ENCODE data around the gene ISYNA1. TPM values are rescaled to one million over a fixed set of nuclear protein-coding genes. Genes with fewer than 3 reads are reported as not detected.

ISYNA1 gene
- total and polyA plus RNA-seq, 2 of the 8 experiments (the other 6 are each of a cell fraction or from before 2014, with no cell fraction given) = 207 to 264 TPM

- Histone ChIP-seq H2BK5ac (ENCODE audit: low read depth, low read length) (no peak overlapping the region), H2BK12ac (ENCODE audit: low read depth, low read length) (no peak overlapping the region), H3K23ac (ENCODE audit: insufficient read length) (no peak overlapping the region), H3K79me2 (ENCODE audit: control insufficient read depth in 1 of 2, insufficient read depth in 2 of 2, low read length in 2 of 2) (no peaks in the 10 kb centered on the region), H3K4me2 (ENCODE audit: insufficient read depth in 1 of 2, low read depth in 2 of 2, low read length in 2 of 2) (no peak overlapping the region), H3K56ac (replicated peaks; ENCODE audit: insufficient read length, low read depth, low read length) (no peak overlapping the region), H2BK120ac (replicated peaks; ENCODE audit: low read depth, low read length) (no peak overlapping the region), H3K36me3 (ENCODE audit: control insufficient read depth in 2 of 4, insufficient read depth in 4 of 4, low read length in 3 of 4) (peaks cover 0 to 10% (median 7%) of the 10 kb centered on the region in 4 experiments; a peak in 3 of 8 replicates), H3K27ac (ENCODE audit: low read depth, low read length) (no peak overlapping the region), H3K14ac (ENCODE audit: insufficient read length) (no peak overlapping the region), H3K4me1 (replicated peaks in 1 of 4; ENCODE audit: control insufficient read depth in 3 of 4, insufficient read depth in 4 of 4, low read length in 3 of 4) (no peaks in the 10 kb centered on the region; a peak in 1 of 7 replicates), H4K8ac (ENCODE audit: extremely low read depth, insufficient read depth, low read length) (no peak overlapping the region), H4K91ac (replicated peaks; ENCODE audit: insufficient read length, low read length) (no peak overlapping the region), H3K9me3 (ENCODE audit: insufficient read depth in 2 of 2, low read depth in 1 of 2, low read length in 1 of 2) (no peaks in the 10 kb centered on the region), H3K9ac (replicated peaks in 1 of 4; ENCODE audit: extremely low read depth in 1 of 4, low read depth in 3 of 4, low read length in 3 of 4) (no peak overlapping the region), H3K79me1 (ENCODE audit: low read depth, low read length) (no peaks in the 10 kb centered on the region; the same call in 1 of the 2 replicates), H3K27me3 (replicated peaks in 1 of 4; ENCODE audit: control insufficient read depth in 3 of 4, extremely low read depth in 1 of 4, insufficient read depth in 3 of 4, low read length in 3 of 4) (no peaks in the 10 kb centered on the region), H3K23me2 (ENCODE audit: low read depth, low read length) (no peaks in the 10 kb centered on the region; the same call in 1 of the 2 replicates), H4K20me1 (replicated peaks in 1 of 2; ENCODE audit: control insufficient read depth in 1 of 2, insufficient read depth in 2 of 2, low read length in 2 of 2) (peaks cover 0 to 12% of the 10 kb centered on the region in 2 experiments), H3K18ac (ENCODE audit: extremely low read depth, low read length) (no peak overlapping the region), H2BK15ac (ENCODE audit: low read length) (no peak overlapping the region), H2AK5ac (ENCODE audit: low read depth, low read length) (no peak overlapping the region), H2BK20ac (ENCODE audit: low read length) (no peak overlapping the region), H3K4ac (replicated peaks; ENCODE audit: insufficient read length, low read depth, low read length) (no peak overlapping the region), H4K5ac (ENCODE audit: insufficient read length, low read depth, low read length) (no peak overlapping the region), H2AFZ (ENCODE audit: low read length) (no peak overlapping the region), H3K4me3 (ENCODE audit: extremely low read depth in 1 of 4, insufficient read depth in 2 of 4, low read depth in 3 of 4, low read length in 4 of 4) (no peak overlapping the region)
- FAIRE-seq = no peak
- 93% methylated on average over 21 of the region's 21 CpGs; no CpG with 5 or more reads in 1 of the 2 experiments for WGBS, 2 experiments (ENCODE audit: extremely low coverage in 1 of 2, insufficient coverage in 1 of 2, insufficient read length in 1 of 2, insufficient replicate concordance in 2 of 2, low coverage in 1 of 2, low lambda C conversion rate in 2 of 2, missing lambda C conversion rate in 1 of 2)
- POLR2A ChIA-PET (ENCODE audit: partially characterized antibody) = interaction anchor here (0.8 to 2.2 kb wide), 8 partner anchors 9 to 120 kb away, joined by 3 to 7 read pairs (median 3); partner anchors contain the start of gene UBA52
- no peak for DNase-seq (ENCODE audit: low read depth in 1 of 2, low spot score in 2 of 2)
- CTCF ChIA-PET (ENCODE audit: partially characterized antibody) = interaction anchor here (1.0 to 8.4 kb wide), 12 partner anchors 9 to 389 kb away, joined by 3 to 51 read pairs (median 4); no protein-coding TSS in a partner anchor
- TF ChIP-seq, protein P1, sequence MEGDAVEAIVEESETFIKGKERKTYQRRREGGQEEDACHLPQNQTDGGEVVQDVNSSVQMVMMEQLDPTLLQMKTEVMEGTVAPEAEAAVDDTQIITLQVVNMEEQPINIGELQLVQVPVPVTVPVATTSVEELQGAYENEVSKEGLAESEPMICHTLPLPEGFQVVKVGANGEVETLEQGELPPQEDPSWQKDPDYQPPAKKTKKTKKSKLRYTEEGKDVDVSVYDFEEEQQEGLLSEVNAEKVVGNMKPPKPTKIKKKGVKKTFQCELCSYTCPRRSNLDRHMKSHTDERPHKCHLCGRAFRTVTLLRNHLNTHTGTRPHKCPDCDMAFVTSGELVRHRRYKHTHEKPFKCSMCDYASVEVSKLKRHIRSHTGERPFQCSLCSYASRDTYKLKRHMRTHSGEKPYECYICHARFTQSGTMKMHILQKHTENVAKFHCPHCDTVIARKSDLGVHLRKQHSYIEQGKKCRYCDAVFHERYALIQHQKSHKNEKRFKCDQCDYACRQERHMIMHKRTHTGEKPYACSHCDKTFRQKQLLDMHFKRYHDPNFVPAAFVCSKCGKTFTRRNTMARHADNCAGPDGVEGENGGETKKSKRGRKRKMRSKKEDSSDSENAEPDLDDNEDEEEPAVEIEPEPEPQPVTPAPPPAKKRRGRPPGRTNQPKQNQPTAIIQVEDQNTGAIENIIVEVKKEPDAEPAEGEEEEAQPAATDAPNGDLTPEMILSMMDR (IDR thresholded peaks at IDR 0.05; ENCODE audit: control extremely low read depth in 1 of 3, insufficient read depth in 1 of 3, low read depth in 1 of 3, low read length in 3 of 3) = no peak
- TF ChIP-seq TBP (IDR thresholded peaks at IDR 0.05; ENCODE audit: low read depth, low read length) = no peak
- TF ChIP-seq GABPA (IDR thresholded peaks at IDR 0.05; ENCODE audit: borderline replicate concordance, insufficient read depth, low read length) = no peak
- no peak for TF ChIP-seq TAF1 (IDR thresholded peaks at IDR 0.05; ENCODE audit: low read depth, low read length)
Observed at GRCh38 chr19:18457483-18458331, 19.8 kb upstream of the ISYNA1 start.
